ENCODE measurements around the gene TMPRSS5.

The TMPRSS5 gene

DNA sequence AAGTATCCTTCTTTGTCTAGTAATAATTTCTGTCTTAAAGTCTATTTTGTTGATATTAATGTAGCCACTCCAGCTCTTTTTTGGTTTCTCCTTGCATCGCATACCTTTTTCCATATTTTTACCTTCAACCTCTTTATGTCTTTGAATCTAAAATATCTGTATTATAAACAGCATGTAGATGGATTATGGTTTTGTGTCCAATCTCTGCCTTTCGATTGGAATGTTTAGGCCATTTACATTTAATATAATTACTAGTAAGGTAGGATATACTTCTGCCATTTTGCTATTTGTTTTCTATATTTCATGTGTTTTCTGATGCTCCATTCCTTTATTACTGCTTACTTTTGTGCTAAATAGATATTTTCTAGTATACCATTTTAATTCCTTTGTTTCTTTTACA lies 39.5 kb downstream of the TMPRSS5 start:
- DNase-seq, result no peak

DNA sequence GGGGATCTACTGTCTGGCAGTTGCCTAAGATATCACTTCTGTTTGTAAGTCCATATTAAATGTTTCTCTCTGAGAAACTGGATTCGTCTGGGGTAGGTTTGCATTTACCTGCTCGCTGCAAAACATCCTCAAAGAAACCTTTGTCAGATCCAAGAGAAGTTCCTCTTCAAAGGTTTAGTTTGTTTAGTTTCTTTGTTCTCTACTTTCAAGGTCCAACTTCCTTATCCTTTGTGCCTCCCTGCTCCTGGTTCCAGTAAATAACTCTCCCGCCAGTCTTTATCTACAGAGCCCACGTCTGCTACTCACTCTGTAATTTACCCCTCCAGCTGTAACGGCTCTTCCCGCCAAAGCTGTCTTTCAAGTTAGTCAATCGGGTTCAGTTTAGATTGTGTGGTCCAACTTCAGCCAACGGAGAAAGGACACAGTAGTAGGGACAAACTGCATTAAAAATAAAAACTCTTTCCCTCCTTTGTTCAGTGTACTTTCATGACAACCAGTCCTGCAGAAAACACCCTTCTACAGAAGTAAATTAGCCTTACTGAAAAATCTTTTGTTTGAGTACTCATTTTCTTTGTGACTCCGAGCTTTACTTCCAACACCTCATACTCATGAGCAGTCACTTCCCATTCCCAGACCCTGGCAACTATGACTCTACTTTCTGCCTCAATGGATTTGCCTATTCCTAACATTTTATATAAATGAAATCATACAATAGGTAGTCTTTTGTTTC lies 41.0 kb downstream of the TMPRSS5 start:
- DNase-seq, result no peak

DNA sequence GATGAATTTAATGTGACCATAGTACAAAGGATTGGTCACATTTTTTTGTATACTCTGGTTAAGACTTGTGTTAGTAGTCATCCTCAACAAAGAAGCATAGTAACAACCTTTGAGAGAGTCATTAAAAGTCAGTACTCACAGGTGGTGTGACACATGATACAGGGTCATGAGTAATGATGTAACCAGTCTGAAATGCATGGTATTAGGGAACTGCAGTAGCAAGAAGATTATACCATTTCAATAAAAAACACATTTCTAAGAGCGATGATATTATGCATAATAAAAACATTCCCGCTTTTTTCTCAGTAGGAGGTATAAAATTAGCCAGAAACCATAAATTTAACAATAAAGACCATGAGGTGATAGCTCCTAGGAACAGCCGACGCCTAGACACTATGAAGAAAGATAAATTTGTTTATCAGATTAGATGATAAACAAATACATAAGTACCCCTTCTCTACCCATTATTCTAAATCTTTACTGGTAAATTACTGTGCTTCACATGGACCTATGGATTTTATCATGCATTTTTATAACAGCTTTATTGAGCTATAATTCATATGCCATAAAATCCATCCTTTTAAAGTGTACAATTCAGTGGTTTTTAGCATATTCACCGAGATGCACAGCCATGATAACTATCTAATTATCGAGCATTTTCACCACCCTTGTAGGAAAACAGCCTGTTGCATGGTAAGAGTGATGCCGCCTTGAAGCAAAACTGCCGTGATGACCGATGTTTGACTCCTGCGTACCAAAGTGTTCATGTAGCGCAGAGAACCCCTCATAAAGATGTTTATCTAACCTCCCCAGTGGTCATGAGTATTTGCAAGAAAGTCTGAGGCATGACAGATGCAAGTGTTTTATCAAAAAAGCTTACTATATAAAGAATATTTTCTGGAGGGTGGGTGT lies 41.8 kb downstream of the TMPRSS5 start:
- DNase-seq, result no peak

DNA sequence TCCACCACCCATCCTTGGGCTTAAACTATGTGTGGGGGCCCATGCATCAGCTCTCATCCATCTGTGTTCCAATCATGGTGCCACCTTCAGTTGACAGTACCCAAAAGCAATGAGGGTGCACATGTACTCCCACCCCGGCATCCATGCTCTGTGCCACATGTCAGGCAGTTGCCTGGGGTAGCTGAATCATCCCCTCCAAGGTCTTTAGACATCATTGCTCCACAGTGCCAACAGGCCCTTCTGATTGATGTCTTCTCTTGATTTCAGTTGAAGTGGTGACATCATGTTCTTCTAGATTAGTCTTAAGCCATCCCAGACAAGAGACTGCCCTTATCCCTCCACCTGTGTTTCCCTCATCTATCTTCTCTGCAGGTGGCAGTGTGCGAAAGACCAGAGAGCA lies 42.5 kb downstream of the TMPRSS5 start:
- DNase-seq, result no peak

DNA sequence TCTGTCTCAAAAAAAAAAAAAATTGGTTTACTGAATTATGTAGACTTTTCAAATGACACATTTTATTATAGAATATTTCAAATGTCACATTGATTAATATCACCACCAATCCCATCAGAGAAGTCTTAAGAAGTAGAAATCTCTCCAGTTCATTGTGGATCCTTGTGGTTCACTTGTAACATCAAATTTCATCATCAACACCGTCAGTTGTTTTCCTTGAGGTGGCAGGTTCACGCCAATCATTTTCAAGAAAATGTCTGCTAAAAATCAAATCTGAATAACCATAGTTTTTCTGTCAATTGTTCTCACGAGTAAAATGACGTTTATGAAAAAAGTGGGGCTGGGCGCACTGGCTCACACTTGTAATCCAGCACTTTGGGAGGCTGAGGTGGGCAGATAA lies 50.3 kb downstream of the TMPRSS5 start:
- DNase-seq, result no peak

DNA sequence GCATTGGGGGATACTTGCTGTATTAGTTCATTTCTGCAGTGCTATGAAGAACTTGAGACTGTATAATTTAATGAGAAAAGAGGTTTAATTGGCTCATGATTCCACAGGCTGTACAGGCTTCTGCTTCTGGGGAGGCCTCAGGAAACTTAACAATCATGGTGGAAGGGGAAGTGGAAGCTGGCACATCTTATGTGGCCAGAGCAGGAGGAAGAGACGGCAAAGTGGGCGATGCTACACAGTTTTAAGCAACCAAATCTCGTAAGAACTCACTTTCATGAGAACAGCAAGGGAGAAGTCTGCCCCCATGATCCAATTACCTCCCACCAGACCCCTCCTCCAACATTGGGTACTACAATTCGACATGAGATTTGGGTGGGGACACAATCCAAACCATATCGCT lies 55.1 kb downstream of the TMPRSS5 start:
- no peak for DNase-seq

DNA sequence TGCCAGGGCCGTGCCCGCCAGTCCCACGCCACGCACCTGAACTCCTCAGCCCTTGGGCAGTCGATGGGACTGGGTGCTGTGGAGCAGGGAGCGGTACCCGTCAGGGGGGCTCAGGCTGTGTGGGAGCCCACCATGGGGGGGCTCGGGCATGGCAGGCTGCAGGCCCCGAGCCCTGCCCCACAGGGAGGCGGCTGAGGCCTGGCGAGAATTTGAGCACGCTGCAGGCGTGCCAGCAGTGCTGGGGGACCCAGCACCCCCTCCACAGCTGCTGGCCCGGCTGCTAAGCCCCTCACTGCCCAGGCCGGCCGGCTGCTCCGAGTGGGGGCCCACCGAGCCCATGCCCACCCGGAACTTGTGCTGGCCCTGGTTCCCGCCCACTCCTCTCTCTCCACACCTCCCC lies 56.8 kb downstream of the TMPRSS5 start:
- DNase-seq, result no peak

DNA sequence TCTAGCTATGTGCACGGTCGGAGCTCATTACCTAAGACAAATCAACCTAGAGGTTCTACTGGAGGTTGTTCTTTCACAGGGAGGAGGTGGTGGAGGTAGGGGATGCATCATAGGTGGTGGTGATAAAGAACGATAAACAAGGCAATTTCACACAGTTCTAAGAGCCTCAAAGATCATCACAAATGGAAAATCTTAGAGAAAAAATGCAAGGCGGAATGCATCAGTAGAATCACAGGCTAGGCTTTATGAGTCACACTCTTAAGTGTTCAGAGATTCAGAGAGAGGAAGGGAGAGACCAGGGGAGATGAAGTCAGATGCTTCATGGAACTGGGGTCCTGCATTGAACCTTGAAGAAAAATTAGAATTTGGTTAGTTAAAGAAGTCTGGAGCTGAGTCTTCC lies 58.3 kb downstream of the TMPRSS5 start:
- no peak for DNase-seq

DNA sequence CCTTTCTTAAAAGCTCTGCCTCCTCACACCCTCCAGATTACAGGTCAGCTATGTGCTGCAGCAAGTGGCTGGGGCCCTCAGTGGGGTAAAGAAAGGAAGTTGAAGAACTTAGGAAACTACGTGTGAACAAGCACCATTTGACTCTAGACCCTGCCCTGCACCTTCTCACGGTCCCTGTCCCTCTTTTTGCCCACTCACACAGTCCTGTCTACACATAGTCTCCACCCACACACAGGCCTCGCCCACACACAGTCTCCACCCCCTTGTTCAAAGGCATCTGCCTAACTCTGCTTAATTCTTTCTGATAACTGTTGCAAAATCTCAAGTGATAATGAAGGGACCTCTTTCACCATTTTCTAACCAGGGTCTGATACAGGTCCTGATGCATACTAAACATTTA lies 59.0 kb downstream of the TMPRSS5 start:
- no peak for DNase-seq

DNA sequence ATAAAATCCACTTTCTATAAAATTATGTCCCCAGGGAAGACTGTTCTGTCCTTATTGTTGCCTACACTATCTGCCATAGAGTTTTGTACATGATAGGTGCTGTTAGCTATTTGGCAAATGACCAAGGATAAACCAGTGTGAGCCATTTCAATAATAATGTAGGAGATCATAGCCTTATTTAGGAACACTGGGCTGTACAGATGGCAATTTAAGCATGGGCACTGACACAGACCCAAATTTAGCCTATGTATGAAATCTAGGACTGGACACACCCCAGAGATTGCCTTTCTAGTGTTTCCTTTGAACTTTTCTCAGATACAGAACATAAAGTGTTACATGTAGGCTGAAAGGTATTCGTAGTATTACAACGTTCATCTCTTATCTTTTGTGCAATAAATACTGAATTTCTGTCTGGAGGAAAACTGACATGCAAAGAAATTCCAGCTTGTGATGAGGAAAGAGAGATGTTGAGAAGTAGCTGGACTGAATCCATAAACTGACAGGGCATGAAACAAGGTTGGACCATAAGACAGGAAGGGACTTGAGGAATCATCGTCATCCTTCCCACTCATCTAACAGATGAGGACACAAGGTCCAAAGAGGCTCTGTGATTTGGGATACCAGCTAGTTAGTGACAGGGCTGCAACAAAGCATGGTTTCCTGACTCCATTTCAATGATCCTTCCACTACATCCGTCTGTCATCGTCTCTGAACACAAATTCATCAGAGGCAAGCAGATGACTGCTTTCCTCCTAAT lies 60.3 kb downstream of the TMPRSS5 start:
- no peak for DNase-seq

DNA sequence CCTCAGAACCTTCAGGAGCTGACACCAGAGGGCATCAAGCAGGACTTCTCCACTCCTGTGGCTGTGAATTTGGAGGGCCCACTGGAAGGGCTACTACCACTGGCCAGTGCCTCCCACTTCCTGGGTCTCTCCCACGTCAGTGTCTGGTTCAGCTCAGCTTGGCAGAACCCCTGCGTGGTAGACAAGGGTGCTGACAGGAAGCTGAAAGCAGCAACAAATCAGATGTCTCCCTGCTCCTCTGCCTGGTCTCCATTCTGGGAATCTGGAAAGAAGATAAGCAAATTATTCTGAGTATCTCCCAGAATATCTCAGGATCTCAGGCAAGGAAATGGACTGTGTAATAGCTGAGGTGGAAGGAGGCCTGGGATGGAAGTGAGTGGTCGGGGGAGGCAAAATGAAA lies 61.5 kb downstream of the TMPRSS5 start:
- DNase-seq, result no peak

DNA sequence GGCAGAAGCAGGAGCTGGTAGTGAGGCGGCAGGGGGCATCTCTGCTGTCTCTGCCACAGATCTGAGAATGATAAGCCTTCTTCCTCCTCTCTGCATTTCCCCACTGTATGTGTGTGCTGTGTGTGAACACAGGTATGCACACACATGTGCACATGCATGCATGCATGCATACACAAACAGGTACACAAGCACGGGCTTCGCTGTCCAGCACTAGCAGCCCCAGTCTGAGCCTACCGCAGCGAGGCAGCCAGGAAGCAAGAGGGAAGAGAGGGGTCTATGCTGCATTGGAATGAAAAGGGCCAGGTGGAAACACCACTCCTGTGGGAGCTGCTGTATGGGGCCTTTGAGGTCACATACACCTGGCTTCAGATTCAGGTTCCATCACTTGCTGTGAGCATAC lies 62.4 kb downstream of the TMPRSS5 start:
- no peak for DNase-seq

DNA sequence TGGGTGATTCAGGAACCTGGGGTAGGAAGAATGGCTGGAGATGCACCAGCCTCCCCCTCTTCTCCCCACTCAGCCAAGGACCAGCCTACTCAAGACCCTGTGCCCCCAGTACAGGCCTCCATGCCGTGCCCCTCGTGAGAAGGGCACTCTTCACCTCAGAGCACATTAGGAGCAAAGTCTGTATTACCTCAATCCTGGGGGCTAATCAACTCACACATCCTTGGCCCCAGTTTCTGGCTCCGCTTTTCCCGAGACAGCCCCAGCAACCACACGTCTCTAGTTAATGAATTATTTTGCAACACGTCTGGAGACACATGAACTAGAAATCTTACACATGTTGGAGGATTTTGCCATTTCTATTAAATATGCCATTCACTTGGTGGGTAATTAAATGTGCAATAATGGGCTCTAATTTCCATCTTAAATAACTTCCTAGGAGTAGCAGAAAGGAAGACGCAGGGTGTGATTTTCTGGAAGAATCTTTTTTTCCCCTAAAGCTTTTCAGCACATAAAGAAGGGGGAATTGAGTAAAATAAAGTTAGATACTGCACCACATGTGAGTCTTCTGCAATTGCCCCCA lies 63.0 kb downstream of the TMPRSS5 start:
- DNase-seq, result no peak

DNA sequence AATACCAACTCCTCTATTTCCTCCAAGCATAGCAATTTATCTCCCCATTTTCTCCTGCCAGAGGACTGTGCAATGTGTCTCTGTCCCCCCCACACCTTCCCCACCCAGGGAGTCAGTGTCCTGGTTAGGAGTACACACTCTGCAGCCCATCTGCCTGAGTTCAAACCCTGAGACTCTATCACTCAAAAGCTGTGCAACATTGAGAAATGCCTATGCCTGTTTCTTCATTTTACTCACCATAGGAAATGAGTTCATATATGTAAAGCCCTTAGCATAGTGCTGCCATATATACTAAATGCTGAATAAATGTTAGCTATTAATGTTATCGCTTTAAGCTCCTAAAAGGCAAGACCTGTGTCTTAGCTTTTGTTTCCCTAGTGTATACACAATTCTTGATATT lies 64.0 kb downstream of the TMPRSS5 start:
- no peak for DNase-seq

DNA sequence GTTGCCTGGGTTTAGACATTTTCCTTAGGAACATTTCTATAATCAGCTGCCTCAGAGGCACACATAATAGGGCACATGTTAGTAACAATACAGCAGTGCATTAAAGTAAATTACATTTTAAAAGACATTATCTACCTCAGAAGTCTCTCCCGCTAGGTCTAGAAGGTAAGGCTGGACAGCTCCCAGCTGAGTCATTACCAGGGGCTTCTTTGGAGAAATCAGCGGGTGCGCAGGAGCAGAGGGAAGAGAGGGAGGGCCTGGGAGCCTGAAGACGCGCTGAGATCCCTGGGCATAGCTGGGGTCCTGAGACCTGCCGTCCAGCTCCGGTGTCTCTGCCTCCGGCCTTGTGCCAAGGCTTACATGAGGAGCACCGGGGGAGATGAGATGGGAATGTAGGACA lies 67.7 kb downstream of the TMPRSS5 start:
- no peak for DNase-seq

DNA sequence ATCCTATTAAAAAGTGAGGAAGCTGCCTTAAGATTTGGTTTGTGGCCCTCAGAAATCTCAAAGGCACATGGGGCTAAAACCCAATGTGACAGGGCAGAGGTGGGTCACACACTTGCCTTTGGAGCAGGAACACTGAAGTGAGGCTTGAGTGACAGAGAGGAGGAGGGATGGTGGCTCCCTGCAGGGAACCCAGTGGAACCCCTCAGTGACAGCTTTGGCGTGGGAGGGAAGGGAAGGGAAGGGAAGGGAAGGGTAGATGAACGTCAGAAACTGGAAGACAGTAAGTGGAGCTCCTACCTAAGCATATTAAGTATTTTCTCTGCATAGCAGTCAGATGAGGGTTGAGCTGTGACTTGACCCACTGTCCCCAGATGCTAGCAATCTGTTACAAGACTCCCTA lies 68.5 kb downstream of the TMPRSS5 start:
- DNase-seq, result no peak
